Keratinocyte (primary cell): ENCODE data around the gene CAMK2D. TPM values are rescaled to one million over a fixed set of nuclear protein-coding genes. Genes with fewer than 3 reads are reported as not detected.
A peak's percentile ranks its signal among the peaks of the same experiment; 100 is the strongest.

Source experiments
- DNase-seq: peaks from one replicate; pipeline ENCODE4 v3.0.0-alpha.2; 2011; ENCODE audit warnings: low read depth, missing footprints, low spot score
- FAIRE-seq: peaks from 2 replicates; lab custom pipeline; 2011; peaks lifted over from hg19 to GRCh38; lab: Jason Lieb, UNC
- H2AFZ ChIP-seq: 2 replicates; pipeline ENCODE4 v1.6.0; 2012; ENCODE audit warnings: low read length, control low read depth, inconsistent platforms; ENCODE audit not compliant: control insufficient read depth
- H3K27ac ChIP-seq: 2 replicates; pipeline ENCODE4 v1.5.1; 2011; ENCODE audit warnings: low read length; ENCODE audit not compliant: control insufficient read depth, insufficient read depth
- H3K27me3 ChIP-seq: 3 replicates; pipeline ENCODE4 v1.6.0; 2011; ENCODE audit warnings: low read length; ENCODE audit not compliant: control insufficient read depth, insufficient read depth; ENCODE audit errors: extremely low read depth
- H3K36me3 ChIP-seq, 2 experiments: 2 replicates in 1 of 2; 3 replicates in 1 of 2; pipeline ENCODE4 v1.5.1; 2011; ENCODE audit warnings: low read length in 2 of 2, mild to moderate bottlenecking in 1 of 2; ENCODE audit not compliant: control insufficient read depth in 2 of 2, insufficient read depth in 2 of 2; ENCODE audit errors: extremely low read depth in 1 of 2
- H3K4me1 ChIP-seq: 3 replicates; pipeline ENCODE4 v1.5.1; 2011; ENCODE audit warnings: low read length; ENCODE audit not compliant: control insufficient read depth, insufficient read depth; ENCODE audit errors: extremely low read depth
- H3K4me2 ChIP-seq: 3 replicates; pipeline ENCODE4 v1.6.0; 2011; ENCODE audit warnings: low read depth, low read length; ENCODE audit not compliant: control insufficient read depth, insufficient read depth; ENCODE audit errors: extremely low read depth
- H3K4me3 ChIP-seq, 3 experiments: fragments of 200-600 bp in 1 of 3; sonication (generic) in 1 of 3; 2 replicates in 2 of 3; 3 replicates in 1 of 3; pipeline ENCODE4 v1.5.1; 2011 to 2016; ENCODE audit warnings: low read length in 3 of 3, mild to moderate bottlenecking in 3 of 3, control low read depth in 2 of 3, inconsistent platforms in 1 of 3, low read depth in 1 of 3, mixed read lengths in 1 of 3, mixed run types in 1 of 3, moderate library complexity in 1 of 3; ENCODE audit not compliant: control insufficient read depth in 2 of 3, insufficient read depth in 2 of 3; ENCODE audit errors: extremely low read depth in 1 of 3
- H3K79me2 ChIP-seq: 2 replicates; pipeline ENCODE4 v1.6.0; 2012; ENCODE audit warnings: low read length; ENCODE audit not compliant: control insufficient read depth, insufficient read depth
- H3K9ac ChIP-seq: 3 replicates; pipeline ENCODE4 v1.6.0; 2011; ENCODE audit warnings: low read length; ENCODE audit not compliant: control insufficient read depth, insufficient read depth; ENCODE audit errors: extremely low read depth
- H3K9me1 ChIP-seq: 3 replicates; pipeline ENCODE4 v1.6.0; 2011; ENCODE audit warnings: low read length; ENCODE audit not compliant: control insufficient read depth, insufficient read depth; ENCODE audit errors: extremely low read depth
- H3K9me3 ChIP-seq: 2 replicates; pipeline ENCODE4 v1.5.1; 2012; ENCODE audit warnings: low read depth, low read length; ENCODE audit not compliant: control insufficient read depth
- H4K20me1 ChIP-seq: 3 replicates; pipeline ENCODE4 v1.6.0; 2011; ENCODE audit warnings: low read length; ENCODE audit not compliant: control insufficient read depth, insufficient read depth; ENCODE audit errors: extremely low read depth
- CTCF ChIP-seq, 3 experiments: IDR thresholded peaks in 1 of 3; conservative IDR thresholded peaks in 1 of 3; optimal IDR thresholded peaks in 1 of 3; 2 replicates in 2 of 3; 3 replicates in 1 of 3; pipeline versions ENCODE3 to v1.5.1; 2011; ENCODE audit warnings: low read length in 3 of 3, mild to moderate bottlenecking in 3 of 3, moderate library complexity in 2 of 3, control low read depth in 1 of 3, inconsistent platforms in 1 of 3; ENCODE audit not compliant: insufficient read depth in 2 of 3; ENCODE audit errors: extremely low read depth in 1 of 3
- EZH2 ChIP-seq: IDR thresholded peaks from one replicate; pipeline ENCODE4 v1.6.1; 2012; ENCODE audit warnings: inconsistent platforms, mild to moderate bottlenecking, low read length, moderate library complexity
- dilution Hi-C: fragments of 300-500 bp; cut with MboI; formaldehyde crosslinking; loops from one replicate; pipeline ENCODE4 v1.7.0; 2020; ENCODE audit warnings: low sequenced_read_pairs; ENCODE audit not compliant: extremely low pct_ligation_motif_present
- polyA plus RNA-seq, 5 experiments: library from polyadenylated mRNA; depleted of rRNA in 3 of 5; stranded (reverse) in 3 of 5; stranded (forward) in 1 of 5; unstranded in 1 of 5; fragments of >200 nt; gene quantifications; 1 replicate in 1 of 5; 2 replicates in 3 of 5; 3 replicates in 1 of 5; pipeline versions ENCODE4 v1.2.1 to v1.2.3, GENCODE V29; 2011 to 2012; ENCODE audit warnings: missing spikeins in 2 of 5, low read depth in 1 of 5, low replicate concordance in 1 of 5

Gene CAMK2D
- polyA plus RNA-seq, 1 donor (not counting 4 experiments of a cell fraction or from before 2014, with no cell fraction given) = 18.8 TPM

GRCh38 chr4:113449410-113449974, 312.0 kb downstream of the CAMK2D start:
- no peak for DNase-seq
- H3K4me2 ChIP-seq = no peak overlapping the region
- H3K79me2 ChIP-seq = no peaks in the 10 kb centered on the region
- TF ChIP-seq EZH2 = no peak
- no peak for TF ChIP-seq CTCF (optimal IDR thresholded peaks at IDR 0.05 in 1 of 3, IDR thresholded peaks at IDR 0.05 in 1 of 3, conservative IDR thresholded peaks at IDR 0.05 in 1 of 3; ENCODE audit: extremely low read depth in 1 of 3, insufficient read depth in 2 of 3, low read length in 3 of 3)
- H3K4me1 ChIP-seq = peaks cover 24% of the 10 kb centered on the region
- no peaks in the 10 kb centered on the region for H3K27me3 ChIP-seq
- H4K20me1 ChIP-seq = no peaks in the 10 kb centered on the region
- FAIRE-seq = no peak
- no peak overlapping the region for H2AFZ ChIP-seq
- peaks cover 3% of the 10 kb centered on the region for H3K9me3 ChIP-seq
- H3K36me3 ChIP-seq = no peaks in the 10 kb centered on the region
- H3K9ac ChIP-seq = no peak overlapping the region
- dilution Hi-C loops = no loop called here
- H3K27ac ChIP-seq = no peak overlapping the region
- H3K9me1 ChIP-seq = no peaks in the 10 kb centered on the region
- no peak overlapping the region for H3K4me3 ChIP-seq

GRCh38 chr4:113447769-113448168, 313.8 kb downstream of the CAMK2D start:
- peaks cover 24% of the 10 kb centered on the region for H3K4me1 ChIP-seq
- H3K27ac ChIP-seq = no peak overlapping the region
- H3K9me3 ChIP-seq = peaks cover 3% of the 10 kb centered on the region
- no peak overlapping the region for H2AFZ ChIP-seq
- FAIRE-seq (no peak), DNase-seq (no peak)
- no peaks in the 10 kb centered on the region for H3K9me1 ChIP-seq
- dilution Hi-C loops = no loop called here
- TF ChIP-seq EZH2 = no peak
- no peak overlapping the region for H3K9ac ChIP-seq
- H3K79me2 ChIP-seq = no peaks in the 10 kb centered on the region
- no peaks in the 10 kb centered on the region for H3K27me3 ChIP-seq
- no peak overlapping the region for H3K4me3 ChIP-seq
- H3K36me3 ChIP-seq = no peaks in the 10 kb centered on the region
- no peak overlapping the region for H3K4me2 ChIP-seq
- no peaks in the 10 kb centered on the region for H4K20me1 ChIP-seq

- Histone ChIP-seq H3K9me3 (peaks cover 3% of the 10 kb centered on the region), H2AFZ (no peak overlapping the region), H4K20me1 (no peaks in the 10 kb centered on the region), H3K79me2 (no peaks in the 10 kb centered on the region), H3K9ac (no peak overlapping the region), H3K9me1 (no peaks in the 10 kb centered on the region), H3K27me3 (no peaks in the 10 kb centered on the region), H3K27ac (peak overlapping the region; percentile 96), H3K4me2 (no peak overlapping the region), H3K36me3 (no peaks in the 10 kb centered on the region), H3K4me3 (no peak overlapping the region), H3K4me1 (peaks cover 24% of the 10 kb centered on the region)
- DNase-seq = no peak
- TF ChIP-seq EZH2 = no peak
- TF ChIP-seq CTCF (optimal IDR thresholded peaks at IDR 0.05 in 1 of 3, IDR thresholded peaks at IDR 0.05 in 1 of 3, conservative IDR thresholded peaks at IDR 0.05 in 1 of 3; ENCODE audit: extremely low read depth in 1 of 3, insufficient read depth in 2 of 3, low read length in 3 of 3) = no peak
- dilution Hi-C loops = no loop called here
- FAIRE-seq = no peak
These were observed 314.5 kb downstream of the CAMK2D start for GRCh38 chr4:113447061-113447460.
